GM23248 (cell line): ENCODE measurements around the gene CTRL.

Source experiments
- EZH2 ChIP-seq: fragments of 200-600 bp; sonication (generic); IDR thresholded peaks from 2 replicates; pipeline ENCODE4 v1.6.1; 2018; ENCODE audit warnings: antibody characterized with exemption, mild to moderate bottlenecking; ENCODE audit not compliant: insufficient read depth, poor library complexity, severe bottlenecking
- EZH2phosphoT487 ChIP-seq: fragments of 200-600 bp; sonication (generic); IDR thresholded peaks from 2 replicates; pipeline ENCODE4 v1.6.1; 2018; ENCODE audit warnings: antibody characterized with exemption, moderate library complexity, mild to moderate bottlenecking, low read depth; ENCODE audit not compliant: insufficient read depth

DNA sequence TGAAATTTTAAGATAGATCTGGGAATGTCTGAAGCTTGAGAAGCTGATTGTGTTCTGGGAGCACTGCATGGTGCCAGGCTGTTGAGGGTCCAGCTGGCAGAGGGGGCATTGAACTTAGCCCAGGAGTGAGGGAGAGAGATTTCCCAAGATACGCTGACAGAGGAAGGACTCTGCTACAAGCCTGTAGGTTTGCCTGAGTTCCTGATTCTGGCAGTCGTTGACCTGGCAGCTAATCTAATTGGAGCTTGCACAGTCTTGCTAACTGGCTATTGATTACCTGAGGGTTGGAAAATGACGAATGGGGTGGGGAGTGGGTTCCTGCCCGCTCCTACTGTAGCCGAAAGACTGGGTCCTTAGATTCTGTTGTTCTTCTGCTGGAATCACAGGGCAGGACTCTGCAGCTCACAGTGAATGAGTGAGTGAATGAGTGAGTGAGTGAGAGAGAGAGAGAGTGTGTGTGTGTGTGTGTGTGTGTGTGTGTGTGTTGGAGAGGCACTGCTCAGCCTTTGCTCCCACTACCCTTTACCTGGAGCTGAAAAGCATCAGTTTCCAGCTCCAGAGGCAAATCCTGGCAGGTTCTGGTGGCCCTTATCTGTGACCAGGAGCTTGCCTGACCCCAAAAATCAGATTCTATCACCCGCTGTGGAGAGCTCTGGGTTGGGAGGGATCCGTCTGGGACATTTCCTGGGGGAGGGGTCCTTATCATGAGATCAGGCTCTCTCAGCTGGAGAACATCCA is 16.7 kb downstream of the CTRL start:
- TF ChIP-seq EZH2: no peak
- TF ChIP-seq EZH2phosphoT487: no peak
